ENCODE data around the gene SLC2A10.

Gene SLC2A10

DNA sequence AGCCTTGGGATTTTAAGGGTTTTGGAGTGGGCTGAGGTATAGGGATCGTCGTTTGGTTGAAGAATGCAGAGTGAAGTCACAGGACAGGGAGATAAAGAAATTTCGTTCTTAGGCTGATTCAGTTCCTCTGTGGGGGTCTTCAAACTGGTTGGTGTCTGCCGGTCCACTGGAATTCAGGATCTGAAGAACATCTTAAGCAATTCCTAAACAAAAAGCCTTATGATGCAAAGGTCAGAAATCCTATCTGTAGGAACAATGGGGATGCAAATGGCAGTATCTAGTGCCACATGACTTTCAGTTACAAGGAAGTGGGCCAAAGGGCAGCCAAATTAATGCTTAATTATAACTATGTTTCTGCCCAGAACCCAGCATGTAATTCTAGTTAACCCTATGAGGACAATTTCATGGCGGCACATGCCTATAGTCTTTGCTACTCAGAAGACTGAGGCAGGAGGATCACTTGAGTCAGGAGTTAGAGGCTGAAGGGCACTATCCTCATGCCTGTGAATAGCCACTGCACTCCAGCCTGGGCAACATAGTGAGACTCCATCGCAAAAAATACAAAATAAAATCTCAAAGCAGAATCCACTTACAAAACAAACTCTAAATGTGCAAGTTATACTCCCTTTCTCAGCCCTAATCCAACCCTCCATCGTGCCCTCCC lies 4.6 kb upstream of the SLC2A10 start:
- DNase-seq: no peak

DNA sequence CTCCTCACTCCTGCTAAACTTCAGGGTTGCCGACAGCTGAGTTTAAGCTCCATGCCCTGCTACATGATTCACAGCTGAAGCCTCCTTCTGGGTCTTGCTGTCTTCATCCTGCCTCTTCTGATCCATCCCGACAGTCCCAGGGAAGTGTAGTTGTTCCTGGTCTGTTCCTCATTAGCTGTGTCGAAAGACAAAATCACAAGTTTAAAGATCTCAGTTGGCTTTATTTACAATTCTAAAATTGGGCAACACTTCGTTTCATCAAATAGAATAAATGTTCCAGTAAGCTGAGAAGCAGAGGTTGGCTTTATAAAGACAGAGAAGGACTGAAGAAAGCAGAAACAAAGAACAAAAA lies 4.1 kb upstream of the SLC2A10 start:
- no peak for DNase-seq

DNA sequence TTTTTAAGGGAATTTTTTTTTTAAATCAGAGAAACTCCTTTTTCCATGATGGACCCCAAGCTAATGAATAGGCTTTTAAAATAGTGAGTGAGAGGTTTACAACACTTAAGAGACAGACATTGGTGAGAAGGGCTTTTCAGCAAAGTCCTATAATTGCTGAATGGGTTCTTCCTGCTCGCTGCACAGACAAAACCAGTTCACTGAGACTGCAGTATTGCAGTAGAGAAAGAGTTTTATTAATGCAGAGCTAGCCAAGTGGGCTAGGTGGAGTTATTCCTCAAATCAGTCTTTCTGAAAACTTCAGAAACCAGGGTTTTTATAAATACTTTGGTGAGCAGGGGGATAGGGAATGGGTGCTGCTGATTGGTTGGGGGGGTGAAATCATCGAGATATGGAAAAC lies 3.2 kb upstream of the SLC2A10 start:
- DNase-seq: no peak

DNA sequence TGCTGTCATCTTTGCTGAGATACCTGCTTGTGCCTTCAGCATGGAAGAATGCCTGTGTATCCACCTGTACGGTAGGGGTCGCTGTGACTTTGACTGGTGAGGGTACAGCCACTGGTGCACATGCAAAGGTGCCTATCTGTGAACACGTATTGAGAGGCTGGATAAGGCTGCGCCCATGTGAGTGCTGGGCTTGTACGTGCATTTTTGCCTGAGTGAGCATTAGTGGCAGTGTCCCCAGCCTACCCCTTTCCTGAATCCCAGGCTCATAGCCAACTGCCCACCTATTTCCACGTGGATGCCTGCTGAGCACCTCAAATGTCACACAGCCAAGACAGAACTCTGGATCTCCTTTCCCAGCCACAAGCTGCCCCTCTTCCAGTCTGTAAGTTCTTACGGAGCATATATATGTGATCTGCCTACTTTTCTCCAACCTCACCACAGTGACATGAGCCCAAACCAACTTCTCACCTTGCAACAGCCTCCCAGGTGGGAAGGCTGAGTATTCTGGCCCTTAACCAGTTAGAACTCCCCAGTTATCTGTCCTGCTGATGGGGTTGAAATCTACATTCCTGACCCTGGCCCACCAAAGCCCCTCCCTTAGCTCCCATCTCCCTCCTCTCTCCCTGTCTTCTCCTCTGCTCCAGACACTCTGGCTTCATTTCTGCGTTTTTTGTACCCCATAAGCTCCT lies 1.1 kb upstream of the SLC2A10 start:
- no peak for DNase-seq

DNA sequence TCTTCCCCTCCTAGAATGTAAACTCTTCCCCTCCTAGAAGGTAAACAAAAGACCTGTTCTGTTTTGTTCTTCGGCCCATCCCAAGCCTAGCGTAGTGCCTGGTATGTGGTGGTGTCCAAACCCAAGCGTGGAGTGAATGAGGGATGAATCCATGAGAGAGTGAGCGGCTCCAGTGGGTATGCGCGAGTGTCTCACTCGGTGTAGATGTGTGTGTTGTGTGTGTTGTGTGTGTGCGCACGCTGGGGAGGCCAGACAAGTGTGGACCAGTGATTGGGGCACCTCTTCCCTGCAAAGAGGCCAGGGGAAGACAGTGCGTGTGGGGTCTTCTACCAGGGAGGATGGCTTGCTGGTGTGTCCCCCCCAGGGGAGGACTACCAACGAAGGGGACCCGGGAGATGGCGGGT lies 392 bp upstream of the SLC2A10 start:
- DNase-seq: no peak

DNA sequence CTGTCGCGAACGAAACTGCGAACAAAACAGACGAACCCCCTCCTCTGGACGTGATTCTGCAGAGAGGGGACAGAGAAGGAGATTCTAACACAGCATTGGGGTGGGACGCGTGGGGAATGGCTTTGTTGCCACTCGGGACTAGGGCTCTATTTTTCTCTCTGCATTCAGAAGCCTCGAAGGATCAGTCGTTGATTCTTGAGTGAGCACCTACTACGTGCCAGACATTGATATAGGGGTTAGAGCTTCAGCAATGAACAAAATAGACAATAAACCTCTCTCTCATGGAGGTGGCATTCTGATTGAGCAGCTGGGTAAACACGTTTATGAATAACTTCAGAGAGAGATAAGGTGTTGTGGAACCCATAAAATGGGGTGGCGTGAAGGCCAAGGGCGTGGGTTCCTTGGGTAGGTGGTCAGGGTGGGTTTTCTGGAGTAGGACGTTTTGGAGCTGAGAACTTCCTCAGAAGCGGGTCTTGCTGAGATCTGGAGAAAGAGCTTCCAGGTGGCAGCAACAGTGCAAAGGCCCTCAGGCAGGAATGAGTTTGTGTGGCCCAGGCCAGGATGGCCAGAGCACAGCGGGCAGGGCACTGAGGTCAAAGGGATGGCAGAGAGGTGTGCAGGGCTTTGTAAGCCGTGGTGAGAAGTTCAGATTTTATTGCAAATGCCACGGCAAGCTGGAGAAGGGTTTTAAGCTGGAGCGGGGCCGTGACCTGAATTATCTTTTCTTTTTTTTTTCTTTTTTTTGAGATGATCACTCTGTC lies 884 bp downstream of the SLC2A10 start:
- DNase-seq: no peak

DNA sequence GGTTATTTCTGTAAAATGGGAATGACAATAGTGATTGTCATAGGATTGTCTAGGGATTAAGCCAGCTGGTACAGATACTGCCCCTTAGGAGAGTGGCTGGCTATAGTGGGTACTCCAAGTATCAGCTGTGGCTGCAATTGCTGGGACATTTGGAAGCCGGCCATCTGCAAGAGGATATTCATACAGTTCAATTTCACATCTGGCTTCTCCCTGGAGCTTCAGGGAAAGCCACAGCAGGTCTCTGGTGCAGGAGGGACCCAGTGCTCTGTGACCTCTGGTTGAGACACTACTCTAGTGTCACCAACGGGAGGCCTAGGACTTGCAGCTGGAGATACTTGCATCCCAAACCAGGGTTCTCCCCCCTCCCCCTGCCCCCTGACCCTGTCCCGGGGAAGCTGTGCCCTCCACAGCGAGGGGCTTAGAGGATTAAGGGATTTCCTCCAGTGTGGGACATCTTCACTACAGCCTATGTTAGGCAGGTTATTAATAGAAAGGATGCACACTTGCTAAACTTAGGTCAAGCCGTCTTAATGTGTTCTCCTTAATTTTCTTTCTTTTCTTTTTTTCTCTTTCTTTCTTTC lies 2.7 kb downstream of the SLC2A10 start:
- DNase-seq: no peak

DNA sequence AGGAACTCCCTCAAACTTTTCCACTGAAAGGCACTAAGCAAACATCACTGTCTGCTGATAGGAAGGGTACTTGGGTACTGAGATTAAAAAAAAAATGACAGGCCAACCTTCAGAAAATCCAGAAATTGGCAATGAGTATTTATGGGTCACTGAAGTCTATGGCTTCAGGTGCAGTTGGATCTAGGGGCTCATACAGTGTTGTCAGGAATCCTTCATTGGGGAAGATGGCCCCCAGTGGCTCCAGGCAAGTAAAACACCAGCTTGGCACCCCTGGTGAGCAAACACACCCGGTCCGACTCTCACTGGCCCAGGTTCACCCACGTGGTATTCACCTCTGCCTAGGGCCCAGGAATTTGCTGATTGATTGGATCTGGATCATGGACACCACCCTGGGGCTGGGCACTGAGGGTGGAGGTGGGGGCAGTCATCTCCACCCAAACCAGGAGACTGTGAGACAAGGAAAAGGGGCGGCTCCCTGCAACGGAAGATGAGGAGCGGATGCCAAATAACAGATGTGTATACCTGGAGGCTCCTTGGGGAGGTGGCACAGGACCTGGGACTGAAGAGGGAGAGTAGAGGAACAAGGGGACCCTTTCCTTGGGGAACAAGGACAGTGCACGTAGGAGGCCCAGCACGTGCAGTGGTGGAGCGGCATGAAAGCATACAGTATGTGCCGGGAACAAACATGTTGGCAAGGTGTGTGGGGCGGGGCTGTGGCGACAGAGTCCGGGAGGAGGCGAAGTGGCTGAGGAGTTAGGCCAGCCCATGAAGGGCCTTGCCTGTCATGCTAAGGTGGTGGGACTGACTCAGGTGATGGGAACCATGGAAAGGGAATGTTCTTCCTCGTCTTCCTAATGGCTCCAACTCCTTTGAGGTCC lies 4.7 kb downstream of the SLC2A10 start:
- no peak for DNase-seq

DNA sequence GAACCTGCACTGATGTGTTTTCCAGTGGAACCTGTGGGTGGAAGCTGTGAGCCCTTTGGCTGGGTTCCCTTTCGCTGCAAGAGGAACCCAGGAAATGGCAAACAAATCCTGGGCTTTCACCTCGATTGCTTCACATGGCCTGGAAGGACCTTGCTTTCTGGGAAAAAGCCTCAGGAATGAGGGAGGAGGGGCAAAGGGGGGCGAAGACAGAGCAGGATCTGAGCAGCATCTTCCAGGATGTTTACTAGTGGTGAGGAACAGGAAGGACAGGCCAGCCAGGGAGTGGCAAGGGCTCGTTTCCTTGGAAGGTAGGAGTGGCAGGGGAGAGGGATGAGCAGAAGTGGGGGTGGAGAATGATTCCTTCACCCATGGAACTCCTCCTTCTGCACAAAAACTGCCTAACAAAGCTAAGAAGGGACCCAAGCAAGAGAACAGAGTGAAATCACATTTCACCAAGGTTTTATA lies 5.9 kb downstream of the SLC2A10 start:
- DNase-seq: no peak

DNA sequence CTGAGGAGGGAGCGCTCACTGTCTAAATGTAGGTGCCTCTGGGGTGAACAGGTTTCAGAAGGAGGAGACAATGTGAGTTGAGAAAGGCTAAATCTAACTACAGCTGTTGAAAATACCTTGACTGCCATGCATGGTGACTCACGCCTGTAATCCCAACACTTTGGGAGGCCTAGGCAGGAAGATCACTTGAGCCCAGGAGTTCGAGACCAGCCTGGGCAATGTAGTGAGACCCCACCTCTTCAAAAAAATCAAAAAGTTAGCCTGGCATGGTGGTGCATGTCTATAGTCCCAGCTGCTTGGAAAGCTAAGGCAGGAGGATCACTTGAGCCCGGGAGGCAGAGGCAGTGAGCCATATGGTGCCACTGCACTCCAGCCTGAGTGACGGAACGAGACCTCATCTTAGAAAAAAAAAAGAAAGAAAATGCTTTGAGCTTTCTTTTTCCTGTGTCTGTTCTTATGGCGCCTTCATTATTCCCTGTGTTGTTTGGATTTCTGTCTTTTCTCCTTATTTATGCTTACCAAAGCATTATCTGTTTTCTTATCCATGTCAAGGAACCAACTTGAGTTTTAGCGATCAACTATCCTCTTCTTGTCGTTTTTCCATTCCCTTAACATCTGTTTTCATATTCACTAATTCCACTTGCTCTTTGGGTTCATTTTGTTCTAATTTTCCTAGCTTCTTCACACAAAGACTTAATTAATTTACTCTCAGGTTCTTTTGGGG lies 8.5 kb downstream of the SLC2A10 start:
- no peak for DNase-seq

DNA sequence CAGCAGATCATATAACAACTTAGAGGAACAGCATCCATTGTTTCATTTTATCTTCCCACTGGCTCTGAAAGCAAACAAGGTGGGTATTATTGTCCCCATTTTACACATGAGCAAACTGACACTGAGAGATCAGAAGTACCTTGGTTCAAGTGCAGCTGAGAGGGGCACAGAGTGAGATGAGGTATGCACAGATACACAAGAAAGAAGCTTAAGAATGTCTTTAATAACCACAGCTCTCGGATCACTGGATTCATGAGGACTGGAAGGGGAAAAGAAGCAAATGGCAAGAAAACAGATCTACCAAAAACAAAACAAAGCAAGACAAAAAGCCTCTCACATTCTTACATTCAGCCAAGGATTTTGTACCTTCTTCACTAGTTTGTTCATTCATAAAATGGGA lies 10.6 kb downstream of the SLC2A10 start:
- no peak for DNase-seq

DNA sequence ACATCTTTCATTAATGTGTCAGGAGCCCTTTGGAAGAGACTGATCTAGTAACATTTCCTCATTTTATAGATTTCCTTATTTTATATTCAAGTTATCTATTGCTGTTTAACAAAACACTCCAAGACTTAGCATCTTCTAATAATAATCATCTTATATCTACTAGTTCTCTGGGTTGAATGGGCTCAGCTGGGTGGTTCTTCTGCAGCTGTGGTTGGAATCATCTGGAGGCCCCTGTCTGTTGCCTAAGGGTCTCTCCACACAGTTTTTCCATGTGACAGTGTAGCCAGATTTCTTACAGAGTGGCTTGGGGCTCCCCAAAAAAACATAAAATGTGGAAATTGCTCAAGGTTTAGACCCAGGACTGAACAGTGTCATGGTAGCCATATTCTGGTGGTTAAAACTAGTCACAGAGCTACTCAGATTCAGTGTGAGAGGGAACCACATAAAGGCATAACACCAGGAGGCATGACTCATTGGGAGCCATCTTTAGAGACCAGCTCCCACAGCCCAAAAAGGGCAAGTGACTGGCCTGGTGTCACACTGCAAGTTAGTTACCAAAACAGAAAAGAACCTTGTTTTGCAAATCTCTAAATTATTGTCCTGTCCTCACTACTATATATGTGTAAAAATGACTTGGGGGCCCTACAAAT lies 11.5 kb downstream of the SLC2A10 start:
- no peak for DNase-seq

DNA sequence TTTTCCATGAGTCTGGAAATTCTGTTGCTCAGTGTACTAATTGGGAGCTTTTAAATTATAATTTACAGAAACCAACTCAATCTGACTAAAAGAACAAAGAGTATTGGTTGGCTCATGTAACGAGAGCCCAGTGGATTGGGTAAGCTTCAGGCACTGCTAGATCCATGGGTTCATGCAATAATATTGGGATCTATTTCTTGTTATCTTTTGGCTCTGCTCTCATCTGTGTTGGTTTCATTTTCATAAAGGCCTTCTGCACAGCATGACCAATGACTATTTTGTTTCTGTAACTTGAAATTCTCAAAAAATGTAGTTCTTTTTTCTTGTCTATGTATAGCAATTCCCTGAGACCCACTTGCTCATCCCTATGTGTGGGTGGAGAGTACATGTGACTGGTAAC lies 12.0 kb downstream of the SLC2A10 start:
- no peak for DNase-seq

DNA sequence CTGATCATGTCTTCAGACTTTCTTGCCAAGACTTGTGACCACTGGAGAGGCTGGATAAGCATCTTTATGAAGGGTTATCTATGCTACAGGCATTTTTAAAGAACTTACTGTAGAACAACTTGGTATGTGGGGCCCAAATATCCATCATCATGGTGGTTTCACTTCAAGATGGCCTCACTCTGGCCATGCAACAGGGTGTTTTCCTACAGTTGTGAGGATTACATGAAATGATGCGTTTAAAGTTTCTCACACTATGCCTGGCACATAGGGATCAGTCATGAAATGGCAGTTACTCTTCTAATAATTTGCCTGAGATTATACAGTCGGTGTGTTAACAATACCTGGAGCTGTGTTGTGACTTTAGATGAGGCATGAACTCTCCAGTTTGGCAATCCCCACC lies 13.0 kb downstream of the SLC2A10 start:
- no peak for DNase-seq

DNA sequence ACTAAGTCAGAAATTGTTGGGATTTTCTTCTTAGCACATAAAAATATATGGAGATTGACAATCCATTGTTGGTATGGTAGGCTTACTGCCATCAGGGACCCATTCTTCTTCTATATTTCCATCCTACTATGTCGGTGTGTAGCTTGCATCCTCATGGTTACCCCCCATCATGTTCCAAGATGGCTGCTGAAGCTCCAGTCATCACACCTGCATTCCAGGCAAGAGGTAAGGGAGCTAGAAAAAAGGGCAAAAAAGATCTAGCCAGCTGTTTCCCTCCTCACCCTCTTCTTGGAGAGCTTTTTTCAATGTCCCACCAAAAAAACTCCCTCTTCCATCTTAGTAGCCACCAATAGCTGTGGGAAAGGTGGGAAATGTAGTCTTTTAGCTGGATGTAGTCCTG lies 13.6 kb downstream of the SLC2A10 start:
- DNase-seq: no peak

DNA sequence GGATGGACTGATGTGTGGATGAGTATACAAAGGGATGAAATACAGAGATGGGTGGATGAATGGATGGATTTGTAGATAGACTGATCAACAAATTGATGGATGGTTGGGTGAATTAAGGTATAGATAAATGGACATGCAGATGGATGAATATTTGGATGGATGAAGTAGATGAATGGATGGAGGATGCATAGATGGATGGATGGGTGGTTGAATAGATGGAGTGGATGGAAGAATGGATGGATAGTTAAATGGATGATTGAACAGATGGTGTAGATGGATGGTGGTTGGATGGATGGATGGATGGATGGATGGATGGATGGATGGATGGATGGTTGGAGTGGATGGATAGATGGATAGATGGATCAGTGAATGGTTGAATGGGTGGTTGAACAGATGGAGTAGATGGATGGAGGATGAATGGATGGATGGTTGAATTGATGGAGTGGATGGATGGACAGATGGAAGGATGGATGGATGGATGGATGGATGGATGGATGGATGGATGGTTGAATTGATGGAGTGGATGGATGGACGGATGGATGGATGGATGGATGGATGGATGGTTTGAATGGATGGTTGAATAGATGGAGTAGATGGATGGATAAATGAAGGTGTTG lies 15.0 kb downstream of the SLC2A10 start:
- no peak for DNase-seq

DNA sequence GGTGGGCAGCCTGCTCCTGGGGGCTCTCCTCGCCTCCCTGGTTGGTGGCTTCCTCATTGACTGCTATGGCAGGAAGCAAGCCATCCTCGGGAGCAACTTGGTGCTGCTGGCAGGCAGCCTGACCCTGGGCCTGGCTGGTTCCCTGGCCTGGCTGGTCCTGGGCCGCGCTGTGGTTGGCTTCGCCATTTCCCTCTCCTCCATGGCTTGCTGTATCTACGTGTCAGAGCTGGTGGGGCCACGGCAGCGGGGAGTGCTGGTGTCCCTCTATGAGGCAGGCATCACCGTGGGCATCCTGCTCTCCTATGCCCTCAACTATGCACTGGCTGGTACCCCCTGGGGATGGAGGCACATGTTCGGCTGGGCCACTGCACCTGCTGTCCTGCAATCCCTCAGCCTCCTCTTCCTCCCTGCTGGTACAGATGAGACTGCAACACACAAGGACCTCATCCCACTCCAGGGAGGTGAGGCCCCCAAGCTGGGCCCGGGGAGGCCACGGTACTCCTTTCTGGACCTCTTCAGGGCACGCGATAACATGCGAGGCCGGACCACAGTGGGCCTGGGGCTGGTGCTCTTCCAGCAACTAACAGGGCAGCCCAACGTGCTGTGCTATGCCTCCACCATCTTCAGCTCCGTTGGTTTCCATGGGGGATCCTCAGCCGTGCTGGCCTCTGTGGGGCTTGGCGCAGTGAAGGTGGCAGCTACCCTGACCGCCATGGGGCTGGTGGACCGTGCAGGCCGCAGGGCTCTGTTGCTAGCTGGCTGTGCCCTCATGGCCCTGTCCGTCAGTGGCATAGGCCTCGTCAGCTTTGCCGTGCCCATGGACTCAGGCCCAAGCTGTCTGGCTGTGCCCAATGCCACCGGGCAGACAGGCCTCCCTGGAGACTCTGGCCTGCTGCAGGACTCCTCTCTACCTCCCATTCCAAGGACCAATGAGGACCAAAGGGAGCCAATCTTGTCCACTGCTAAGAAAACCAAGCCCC lies 16.0 kb downstream of the SLC2A10 start:
- DNase-seq: no peak

DNA sequence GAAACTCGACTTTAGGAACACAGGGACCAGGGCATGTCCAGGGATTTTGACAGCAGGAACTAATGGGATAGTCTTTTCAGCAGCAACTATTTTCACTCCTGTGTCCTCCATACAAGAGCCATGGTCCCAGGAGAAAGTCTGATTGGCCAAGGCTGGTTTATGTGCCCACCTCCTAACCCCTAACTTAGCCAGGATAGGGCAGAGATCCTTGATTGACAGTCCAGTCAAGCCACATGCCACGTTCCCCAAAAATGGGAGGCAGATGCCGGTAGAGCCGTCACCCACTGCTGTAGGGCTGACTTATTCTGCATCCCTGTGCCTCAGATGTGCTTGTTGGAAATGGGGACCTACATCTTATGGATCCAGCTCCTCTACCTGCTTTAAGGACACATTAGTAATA lies 22.3 kb downstream of the SLC2A10 start:
- DNase-seq: no peak

DNA sequence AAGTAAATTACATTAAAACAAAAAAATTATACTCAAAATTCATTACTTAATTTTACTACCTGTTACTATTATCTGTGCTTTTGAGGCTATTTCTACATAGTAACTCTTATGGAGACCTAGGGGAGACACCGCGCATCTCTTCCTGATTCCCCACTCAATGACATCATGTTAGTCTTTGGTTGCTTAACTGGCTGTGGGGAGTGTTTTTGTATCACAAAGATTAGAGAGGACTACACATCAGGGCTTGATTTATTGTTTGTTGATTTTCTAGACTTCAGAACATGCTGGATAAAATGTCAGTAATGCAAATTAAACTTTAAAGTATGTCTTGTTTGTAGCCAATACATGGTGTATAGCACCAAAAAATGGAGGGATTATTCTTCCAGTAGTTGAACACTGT lies 26.0 kb downstream of the SLC2A10 start:
- no peak for DNase-seq

Measured in NK-92 treated with Interleukin-12 subunit alpha and Interleukin-12 subunit beta, amount 100 ng/mL, for 24 hours (cell line).